D721Med (cell line): ENCODE results near the gene GPR18.

ENCODE experiments used
- DNase-seq: peaks from one replicate; pipeline ENCODE4 v3.0.0; 2011; ENCODE audit warnings: low spot score; ENCODE audit not compliant: insufficient read length
- FAIRE-seq: peaks from 2 replicates; lab custom pipeline; 2011; peaks lifted over from hg19 to GRCh38; lab: Jason Lieb, UNC
- TF ChIP-seq, protein P1 (sequence below): IDR thresholded peaks from 2 replicates; pipeline ENCODE4 v1.5.1; 2012; ENCODE audit warnings: mild to moderate bottlenecking, control low read depth; ENCODE audit not compliant: insufficient read depth; ENCODE audit errors: missing control alignments

The GPR18 gene

DNA sequence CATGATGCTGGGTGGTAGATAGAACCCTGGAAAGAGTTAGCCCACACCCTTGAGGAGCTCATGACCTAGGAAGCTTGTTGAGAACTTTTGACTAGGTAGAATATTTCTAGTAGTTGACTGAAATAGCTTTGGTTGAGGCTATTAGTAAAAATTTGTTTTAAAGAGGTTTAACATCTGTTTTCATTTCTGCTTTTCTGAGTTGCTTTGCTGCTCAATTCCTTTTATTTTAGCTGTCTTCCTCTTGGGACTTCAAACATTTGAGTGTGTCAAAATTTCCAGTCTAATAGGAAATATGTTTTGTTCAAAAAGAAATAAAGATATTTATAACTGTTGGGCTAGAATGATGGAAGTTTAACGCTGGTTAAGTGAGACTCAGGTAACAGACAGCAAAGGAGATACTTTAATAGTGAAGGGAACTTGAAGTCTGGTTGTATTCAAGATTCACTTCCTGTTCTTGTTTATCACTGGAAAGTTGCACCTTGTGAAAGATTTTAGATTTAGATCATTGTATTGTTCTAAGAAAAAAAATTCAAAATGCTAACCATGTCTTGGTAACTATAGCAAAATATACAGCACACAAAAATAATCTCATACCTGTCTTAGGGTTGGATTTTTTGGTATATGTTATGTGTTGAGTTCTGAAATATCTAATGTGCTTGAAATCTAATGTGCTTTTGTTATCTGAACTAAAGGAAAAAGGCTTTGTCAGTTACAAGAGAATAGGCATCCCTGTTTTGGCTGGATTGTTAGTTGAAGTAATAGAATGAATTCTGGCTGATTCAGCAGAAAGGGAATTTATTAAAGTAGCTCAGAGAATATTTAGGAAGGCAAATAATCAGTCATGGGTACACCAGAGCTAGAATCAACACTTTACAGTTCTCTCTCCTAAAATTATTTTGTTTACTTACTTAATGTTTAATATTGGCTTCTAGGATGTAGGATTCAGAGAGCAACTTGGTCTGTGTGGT lies 24.4 kb upstream of the GPR18 start:
- no peak for DNase-seq
- FAIRE-seq, result no peak
- TF ChIP-seq, protein P1, sequence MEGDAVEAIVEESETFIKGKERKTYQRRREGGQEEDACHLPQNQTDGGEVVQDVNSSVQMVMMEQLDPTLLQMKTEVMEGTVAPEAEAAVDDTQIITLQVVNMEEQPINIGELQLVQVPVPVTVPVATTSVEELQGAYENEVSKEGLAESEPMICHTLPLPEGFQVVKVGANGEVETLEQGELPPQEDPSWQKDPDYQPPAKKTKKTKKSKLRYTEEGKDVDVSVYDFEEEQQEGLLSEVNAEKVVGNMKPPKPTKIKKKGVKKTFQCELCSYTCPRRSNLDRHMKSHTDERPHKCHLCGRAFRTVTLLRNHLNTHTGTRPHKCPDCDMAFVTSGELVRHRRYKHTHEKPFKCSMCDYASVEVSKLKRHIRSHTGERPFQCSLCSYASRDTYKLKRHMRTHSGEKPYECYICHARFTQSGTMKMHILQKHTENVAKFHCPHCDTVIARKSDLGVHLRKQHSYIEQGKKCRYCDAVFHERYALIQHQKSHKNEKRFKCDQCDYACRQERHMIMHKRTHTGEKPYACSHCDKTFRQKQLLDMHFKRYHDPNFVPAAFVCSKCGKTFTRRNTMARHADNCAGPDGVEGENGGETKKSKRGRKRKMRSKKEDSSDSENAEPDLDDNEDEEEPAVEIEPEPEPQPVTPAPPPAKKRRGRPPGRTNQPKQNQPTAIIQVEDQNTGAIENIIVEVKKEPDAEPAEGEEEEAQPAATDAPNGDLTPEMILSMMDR, result no peak

DNA sequence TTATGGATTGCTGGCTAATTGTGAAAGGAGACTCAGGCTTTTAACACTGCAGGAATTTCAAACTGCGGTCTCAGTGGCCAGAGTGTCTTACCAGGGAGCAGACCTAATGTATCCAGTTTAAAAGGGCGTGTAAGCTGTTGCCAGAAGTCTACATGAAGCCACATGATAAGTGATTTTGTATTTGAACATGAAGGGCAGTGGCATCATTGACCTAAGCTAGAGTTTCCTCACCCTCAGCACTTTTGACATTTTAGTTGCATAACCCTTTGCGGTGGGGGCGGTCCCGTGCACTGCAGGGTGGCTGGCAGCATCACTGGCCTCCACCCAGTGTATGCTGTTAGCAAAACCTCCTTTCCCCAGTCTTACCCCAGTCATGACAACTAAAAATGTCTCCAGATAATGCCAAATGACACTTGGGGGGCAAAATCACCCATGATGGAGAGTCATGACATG lies 23.7 kb upstream of the GPR18 start:
- DNase-seq (no peak), FAIRE-seq (no peak)
- TF ChIP-seq, protein P1, result no peak

GRCh38 chr13:99280166-99280565 lies 22.0 kb upstream of the GPR18 start:
- no peak for DNase-seq
- TF ChIP-seq, protein P1, result no peak
- FAIRE-seq, result no peak

GRCh38 chr13:99279637-99280036 lies 21.5 kb upstream of the GPR18 start:
- TF ChIP-seq, protein P1, result no peak
- no peak for FAIRE-seq
- no peak for DNase-seq

GRCh38 chr13:99278843-99279242 lies 20.7 kb upstream of the GPR18 start:
- no peak for FAIRE-seq

DNA sequence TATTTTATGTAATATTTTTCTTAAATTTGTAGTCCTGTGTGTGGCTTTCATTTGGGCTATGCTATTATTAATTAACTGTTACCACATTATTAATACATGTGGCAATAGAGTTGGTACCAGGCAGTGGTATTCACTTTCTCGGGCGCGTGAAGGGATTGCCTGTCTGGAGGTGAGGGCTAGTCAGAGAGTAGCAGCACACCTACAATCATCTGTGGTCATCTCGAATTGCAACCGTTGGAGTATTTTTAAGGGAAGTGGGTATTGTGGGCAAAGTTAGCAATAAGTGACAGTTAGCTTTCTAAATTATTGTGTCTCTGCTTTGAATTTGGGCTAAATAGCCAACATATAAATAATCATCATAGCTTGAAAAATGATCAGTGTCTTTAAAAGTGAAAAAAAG lies 20.0 kb upstream of the GPR18 start:
- FAIRE-seq, result peak; percentile 32
- DNase-seq, result no peak
- TF ChIP-seq, protein P1, result no peak

More at GRCh38 chr13:99278843-99279242, 20.7 kb upstream of the GPR18 start:
- TF ChIP-seq, protein P1, result no peak
- DNase-seq, result no peak

- TF ChIP-seq, protein P1, result no peak
- DNase-seq (no peak), FAIRE-seq (no peak)
These were observed 19.4 kb upstream of the GPR18 start for GRCh38 chr13:99277629-99278028.
